ENCODE measurements around the gene OSGEP. TPM values are rescaled to one million over a fixed set of nuclear protein-coding genes. Genes with fewer than 3 reads are reported as not detected.
"Not testable (repeated sequence)": the region's sequence is repeated elsewhere in the genome, so short reads cannot be mapped to it uniquely, and the experiment has no call there.

Gene OSGEP
- total RNA-seq, 1 donor from 2014 or later, result 46.1 TPM

- Mint-ChIP-seq H3K4me1 (ENCODE audit: unreplicated experiment) (peaks cover 2% of the 10 kb centered on the region), H3K36me3 (ENCODE audit: low read depth, unreplicated experiment) (peaks cover 42% of the 10 kb centered on the region), H3K9me3 (ENCODE audit: unreplicated experiment) (no peaks in the 10 kb centered on the region), H3K27ac (ENCODE audit: unreplicated experiment) (no peak overlapping the region), H3K4me3 (ENCODE audit: unreplicated experiment) (no peak overlapping the region), H3K27me3 (ENCODE audit: unreplicated experiment) (peaks cover 2% of the 10 kb centered on the region)
- TF ChIP-seq CTCF (IDR thresholded peaks at IDR 0.05; ENCODE audit: unreplicated experiment), result no peak
- no peak for DNase-seq (ENCODE audit: low spot score)
Observed at GRCh38 chr14:20446889-20447288, 7.7 kb downstream of the OSGEP start.

GRCh38 chr14:20443650-20444049 lies 11.0 kb downstream of the OSGEP start:
- Mint-ChIP-seq H3K36me3 (ENCODE audit: low read depth, unreplicated experiment) (peaks cover 31% of the 10 kb centered on the region), H3K4me1 (ENCODE audit: unreplicated experiment) (peaks cover 12% of the 10 kb centered on the region)
- not testable (repeated sequence) for H3K27ac Mint-ChIP-seq (ENCODE audit: unreplicated experiment); H3K4me3 Mint-ChIP-seq (ENCODE audit: unreplicated experiment); H3K9me3 Mint-ChIP-seq (ENCODE audit: unreplicated experiment); H3K27me3 Mint-ChIP-seq (ENCODE audit: unreplicated experiment); DNase-seq (ENCODE audit: low spot score)

- DNase-seq (ENCODE audit: low spot score), result no peak
- Mint-ChIP-seq H3K27ac (ENCODE audit: unreplicated experiment) (no peak overlapping the region), H3K4me1 (ENCODE audit: unreplicated experiment) (peaks cover 17% of the 10 kb centered on the region), H3K4me3 (ENCODE audit: unreplicated experiment) (no peak overlapping the region), H3K27me3 (ENCODE audit: unreplicated experiment) (peaks cover 4% of the 10 kb centered on the region), H3K9me3 (ENCODE audit: unreplicated experiment) (no peaks in the 10 kb centered on the region), H3K36me3 (ENCODE audit: low read depth, unreplicated experiment) (peaks cover 13% of the 10 kb centered on the region)
- no peak for TF ChIP-seq CTCF (IDR thresholded peaks at IDR 0.05; ENCODE audit: unreplicated experiment)
Observed at GRCh38 chr14:20441461-20441860, 13.2 kb downstream of the OSGEP start.

GRCh38 chr14:20440882-20441281 lies 13.7 kb downstream of the OSGEP start:
- TF ChIP-seq CTCF (IDR thresholded peaks at IDR 0.05; ENCODE audit: unreplicated experiment), result no peak
- peaks cover 17% of the 10 kb centered on the region for H3K4me1 Mint-ChIP-seq (ENCODE audit: unreplicated experiment)
- H3K36me3 Mint-ChIP-seq (ENCODE audit: low read depth, unreplicated experiment), result peaks cover 13% of the 10 kb centered on the region
- DNase-seq (ENCODE audit: low spot score), result no peak
- peaks cover 4% of the 10 kb centered on the region for H3K27me3 Mint-ChIP-seq (ENCODE audit: unreplicated experiment)
- H3K9me3 Mint-ChIP-seq (ENCODE audit: unreplicated experiment), result no peaks in the 10 kb centered on the region
- H3K27ac Mint-ChIP-seq (ENCODE audit: unreplicated experiment), result no peak overlapping the region
- H3K4me3 Mint-ChIP-seq (ENCODE audit: unreplicated experiment), result no peak overlapping the region

GRCh38 chr14:20440465-20440864 lies 14.1 kb downstream of the OSGEP start:
- H3K4me3 Mint-ChIP-seq (ENCODE audit: unreplicated experiment), result no peak overlapping the region
- DNase-seq (ENCODE audit: low spot score), result no peak
- peaks cover 17% of the 10 kb centered on the region for H3K4me1 Mint-ChIP-seq (ENCODE audit: unreplicated experiment)
- H3K36me3 Mint-ChIP-seq (ENCODE audit: low read depth, unreplicated experiment), result peaks cover 13% of the 10 kb centered on the region
- TF ChIP-seq CTCF (IDR thresholded peaks at IDR 0.05; ENCODE audit: unreplicated experiment), result no peak
- H3K27ac Mint-ChIP-seq (ENCODE audit: unreplicated experiment), result no peak overlapping the region
- H3K9me3 Mint-ChIP-seq (ENCODE audit: unreplicated experiment), result no peaks in the 10 kb centered on the region
- peaks cover 4% of the 10 kb centered on the region for H3K27me3 Mint-ChIP-seq (ENCODE audit: unreplicated experiment)

- peaks cover 13% of the 10 kb centered on the region for H3K36me3 Mint-ChIP-seq (ENCODE audit: low read depth, unreplicated experiment)
- H3K27ac Mint-ChIP-seq (ENCODE audit: unreplicated experiment), result no peak overlapping the region
- H3K4me1 Mint-ChIP-seq (ENCODE audit: unreplicated experiment), result peaks cover 17% of the 10 kb centered on the region
- peaks cover 6% of the 10 kb centered on the region for H3K27me3 Mint-ChIP-seq (ENCODE audit: unreplicated experiment)
- H3K9me3 Mint-ChIP-seq (ENCODE audit: unreplicated experiment), result no peaks in the 10 kb centered on the region
- no peak for DNase-seq (ENCODE audit: low spot score)
- no peak for TF ChIP-seq CTCF (IDR thresholded peaks at IDR 0.05; ENCODE audit: unreplicated experiment)
- H3K4me3 Mint-ChIP-seq (ENCODE audit: unreplicated experiment), result peak overlapping the region; percentile 9
Observed at GRCh38 chr14:20438664-20439063, 15.9 kb downstream of the OSGEP start.
